Endothelial cell of umbilical vein (primary cell): ENCODE results near the gene HNRNPC. TPM values are rescaled to one million over a fixed set of nuclear protein-coding genes. Genes with fewer than 3 reads are reported as not detected.

Experiments used
- BruUV-seq: library from RNA; stranded (reverse); fragments of 400-500 nt; replicated peaks from 2 replicates; lab custom pipeline; 2021; lab: Mats Ljungman, UMichigan
- CTCF ChIA-PET: fragments of 300-600, 350-600 bp; sonication (Branson Sonifier 250); formaldehyde crosslinking; loops from one replicate; lab custom pipeline; 2021; ENCODE audit warnings: antibody characterized with exemption, inconsistent platforms; lab: Charles Lee
- POLR2A ChIA-PET: fragments of 300-600, 350-600 bp; sonication (Branson Sonifier 250); formaldehyde crosslinking; loops from one replicate; lab custom pipeline; 2021; ENCODE audit warnings: antibody characterized with exemption, inconsistent platforms; lab: Charles Lee
- DNase-seq: peaks from one replicate; pipeline ENCODE4 v3.0.0-alpha.2; 2011; ENCODE audit warnings: low read depth, low spot score
- FAIRE-seq: peaks from 2 replicates; lab custom pipeline; 2011; peaks lifted over from hg19 to GRCh38; lab: Jason Lieb, UNC
- H2AFZ ChIP-seq: 2 replicates; pipeline ENCODE4 v1.6.0; 2012; ENCODE audit warnings: low read depth, low read length, control low read depth, inconsistent platforms
- H3K27ac ChIP-seq: 2 replicates; pipeline ENCODE4 v1.5.1; 2011; ENCODE audit warnings: low read depth, mild to moderate bottlenecking, control low read depth, low read length, moderate library complexity; ENCODE audit not compliant: insufficient read depth
- H3K27me3 ChIP-seq, 2 experiments: 2 replicates each; pipeline versions ENCODE4 v1.6.0 to v1.6.1; 2011; ENCODE audit warnings: low read length in 2 of 2, mixed read lengths in 1 of 2; ENCODE audit not compliant: control insufficient read depth in 2 of 2, insufficient read depth in 2 of 2
- H3K36me3 ChIP-seq, 2 experiments: 2 replicates in 1 of 2; 3 replicates in 1 of 2; pipeline ENCODE4 v1.5.1; 2011; ENCODE audit warnings: low read length in 2 of 2, mild to moderate bottlenecking in 1 of 2, moderate library complexity in 1 of 2; ENCODE audit not compliant: control insufficient read depth in 2 of 2, insufficient read depth in 2 of 2; ENCODE audit errors: extremely low read depth in 1 of 2
- H3K4me1 ChIP-seq: 3 replicates; pipeline ENCODE4 v1.5.1; 2011; ENCODE audit warnings: mild to moderate bottlenecking, low read length; ENCODE audit not compliant: control insufficient read depth, insufficient read depth; ENCODE audit errors: extremely low read depth
- H3K4me2 ChIP-seq: 2 replicates; pipeline ENCODE4 v1.6.1; 2011; ENCODE audit warnings: low read length, control low read depth, mixed read lengths; ENCODE audit not compliant: insufficient read depth
- H3K4me3 ChIP-seq, 3 experiments: fragments of 200-600 bp in 1 of 3; sonication (generic), shearing (Covaris generic) in 1 of 3; replicated peaks in 1 of 3; 2 replicates each; pipeline ENCODE4 v1.5.1; 2011 to 2016; ENCODE audit warnings: control low read depth in 3 of 3, low read length in 3 of 3, mild to moderate bottlenecking in 2 of 3, inconsistent platforms in 1 of 3, low read depth in 1 of 3, moderate library complexity in 1 of 3; ENCODE audit not compliant: insufficient read depth in 1 of 3
- H3K79me2 ChIP-seq: 2 replicates; pipeline ENCODE4 v1.6.0; 2012; ENCODE audit warnings: low read length, inconsistent platforms; ENCODE audit not compliant: control insufficient read depth, insufficient read depth
- H3K9ac ChIP-seq: replicated peaks from 2 replicates; pipeline ENCODE3; 2011; ENCODE audit warnings: low read length, control low read depth; ENCODE audit not compliant: insufficient read depth; ENCODE audit errors: extremely low read depth
- H3K9me1 ChIP-seq: replicated peaks from 3 replicates; pipeline ENCODE4 v1.6.0; 2011; ENCODE audit warnings: mild to moderate bottlenecking, low read length; ENCODE audit not compliant: control insufficient read depth, insufficient read depth; ENCODE audit errors: extremely low read depth
- H3K9me3 ChIP-seq: replicated peaks from 2 replicates; pipeline ENCODE4 v1.5.1; 2012; ENCODE audit warnings: low read length, inconsistent platforms; ENCODE audit not compliant: control insufficient read depth, insufficient read depth
- H4K20me1 ChIP-seq: replicated peaks from 2 replicates; pipeline ENCODE3; 2011; ENCODE audit warnings: mild to moderate bottlenecking, low read length; ENCODE audit not compliant: control insufficient read depth, insufficient read depth; ENCODE audit errors: extremely low read depth
- MYC ChIP-seq: IDR thresholded peaks from one replicate; pipeline ENCODE4 v1.6.1; 2011; ENCODE audit warnings: mild to moderate bottlenecking, low read depth, low read length
- POLR2A ChIP-seq: IDR thresholded peaks from 2 replicates; pipeline ENCODE4 v1.6.1; 2012; ENCODE audit warnings: low read depth, mild to moderate bottlenecking, control low read depth, low read length
- POLR2AphosphoS5 ChIP-seq: IDR thresholded peaks from 2 replicates; pipeline ENCODE4 v1.6.1; 2012; ENCODE audit warnings: low read depth, mild to moderate bottlenecking, control low read depth, low read length, moderate library complexity; ENCODE audit not compliant: insufficient read depth
- dilution Hi-C: fragments of 300-500 bp; cut with MboI; formaldehyde crosslinking; loops from one replicate; pipeline ENCODE4 v1.15.0; 2019; ENCODE audit warnings: low sequenced_read_pairs; ENCODE audit not compliant: extremely low pct_ligation_motif_present
- intact Hi-C: fragments of 100-400 bp; cut with micrococcal nuclease; formaldehyde crosslinking; loops from one replicate; pipeline ENCODE4 v1.10.0; 2022
- polyA plus RNA-seq, 4 experiments: library from polyadenylated mRNA; depleted of rRNA in 3 of 4; stranded (reverse) in 3 of 4; unstranded in 1 of 4; fragments of >200 nt; gene quantifications; 2 replicates each; pipeline versions ENCODE4 v1.2.1 to v1.2.3, GENCODE V29; 2011 to 2012; ENCODE audit warnings: missing spikeins in 1 of 4
- total RNA-seq: library from RNA; stranded (reverse); gene quantifications from 2 replicates; pipeline ENCODE4 v1.2.3, GENCODE V29; 2021
- TF ChIP-seq, protein P1 (sequence below), 2 donors: IDR thresholded peaks; 1 replicate in 1 of 2; 2 replicates in 1 of 2; pipeline ENCODE4 v1.5.1; 2011; ENCODE audit warnings: low read length in 2 of 2, mild to moderate bottlenecking in 2 of 2, moderate library complexity in 2 of 2, control low read depth in 1 of 2, inconsistent platforms in 1 of 2, low read depth in 1 of 2; ENCODE audit not compliant: insufficient read depth in 1 of 2; ENCODE audit errors: extremely low read depth in 1 of 2

HNRNPC gene
- total and polyA plus RNA-seq, 2 donors (not counting 3 experiments of a cell fraction or from before 2014, with no cell fraction given), result 531 to 674 TPM

GRCh38 chr14:21258005-21258888 lies 11.0 kb downstream of the HNRNPC start:
- Histone ChIP-seq H3K36me3 (peaks cover 19 to 45% of the 10 kb centered on the region in 2 experiments), H3K27me3 (no peaks in the 10 kb centered on the region), H3K4me1 (peaks cover 10% of the 10 kb centered on the region), H3K79me2 (peaks cover 98% of the 10 kb centered on the region), H4K20me1 (peaks cover 47% of the 10 kb centered on the region), H3K9ac (no peak overlapping the region), H3K27ac (no peak overlapping the region), H2AFZ (no peak overlapping the region), H3K9me1 (peaks cover 2% of the 10 kb centered on the region), H3K4me2 (no peak overlapping the region), H3K9me3 (no peaks in the 10 kb centered on the region), H3K4me3 (no peak overlapping the region)
- dilution Hi-C loops, result no loop called here
- DNase-seq (no peak), FAIRE-seq (no peak)
- BruUV-seq, result no TSS peak
- CTCF ChIA-PET, result no interaction called here
- POLR2A ChIA-PET, result no interaction called here
- TF ChIP-seq POLR2A, result peak; percentile 30
- TF ChIP-seq POLR2AphosphoS5, result no peak
- TF ChIP-seq, protein P1, sequence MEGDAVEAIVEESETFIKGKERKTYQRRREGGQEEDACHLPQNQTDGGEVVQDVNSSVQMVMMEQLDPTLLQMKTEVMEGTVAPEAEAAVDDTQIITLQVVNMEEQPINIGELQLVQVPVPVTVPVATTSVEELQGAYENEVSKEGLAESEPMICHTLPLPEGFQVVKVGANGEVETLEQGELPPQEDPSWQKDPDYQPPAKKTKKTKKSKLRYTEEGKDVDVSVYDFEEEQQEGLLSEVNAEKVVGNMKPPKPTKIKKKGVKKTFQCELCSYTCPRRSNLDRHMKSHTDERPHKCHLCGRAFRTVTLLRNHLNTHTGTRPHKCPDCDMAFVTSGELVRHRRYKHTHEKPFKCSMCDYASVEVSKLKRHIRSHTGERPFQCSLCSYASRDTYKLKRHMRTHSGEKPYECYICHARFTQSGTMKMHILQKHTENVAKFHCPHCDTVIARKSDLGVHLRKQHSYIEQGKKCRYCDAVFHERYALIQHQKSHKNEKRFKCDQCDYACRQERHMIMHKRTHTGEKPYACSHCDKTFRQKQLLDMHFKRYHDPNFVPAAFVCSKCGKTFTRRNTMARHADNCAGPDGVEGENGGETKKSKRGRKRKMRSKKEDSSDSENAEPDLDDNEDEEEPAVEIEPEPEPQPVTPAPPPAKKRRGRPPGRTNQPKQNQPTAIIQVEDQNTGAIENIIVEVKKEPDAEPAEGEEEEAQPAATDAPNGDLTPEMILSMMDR (IDR thresholded peaks at IDR 0.05; ENCODE audit: extremely low read depth in 1 of 2, insufficient read depth in 1 of 2, low read depth in 1 of 2, low read length in 2 of 2), result no peak
- TF ChIP-seq MYC, result no peak
- intact Hi-C loops, result no loop called here

DNA sequence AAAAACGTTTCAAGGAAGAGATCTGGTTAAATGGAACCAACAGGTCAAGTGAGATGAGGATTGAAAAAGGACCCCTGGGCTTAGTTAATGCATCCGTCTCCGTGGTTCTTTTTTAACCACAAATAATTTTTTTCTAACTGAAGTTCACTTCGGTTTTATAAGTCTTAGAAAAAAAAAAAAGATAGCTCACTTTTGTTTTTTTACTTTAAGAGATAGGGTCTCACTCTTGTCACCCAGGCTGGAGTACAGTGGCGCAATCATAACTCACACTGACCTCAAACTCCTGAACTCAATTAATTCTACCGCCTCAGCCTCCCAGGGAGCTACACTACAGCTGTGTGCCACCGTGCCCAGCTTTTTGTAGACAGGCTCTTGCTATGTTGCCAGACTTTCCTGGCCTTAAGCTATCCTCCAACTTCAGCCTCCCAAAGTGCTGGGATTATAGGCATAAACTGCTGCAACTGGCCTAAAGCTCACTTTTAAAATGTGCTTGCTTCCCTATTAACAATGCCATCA lies 11.8 kb downstream of the HNRNPC start:
- no TSS peak for BruUV-seq
- Histone ChIP-seq H4K20me1 (peaks cover 44% of the 10 kb centered on the region), H3K4me2 (no peak overlapping the region), H3K9me1 (peaks cover 2% of the 10 kb centered on the region), H3K79me2 (peaks cover 98% of the 10 kb centered on the region), H3K9me3 (no peaks in the 10 kb centered on the region), H3K27ac (no peak overlapping the region), H3K27me3 (no peaks in the 10 kb centered on the region), H2AFZ (no peak overlapping the region), H3K36me3 (peaks cover 18 to 49% of the 10 kb centered on the region in 2 experiments), H3K4me3 (no peak overlapping the region), H3K4me1 (peaks cover 4% of the 10 kb centered on the region), H3K9ac (no peak overlapping the region)
- DNase-seq (no peak), FAIRE-seq (no peak)
- ChIA-PET CTCF (no interaction called here), POLR2A (no interaction called here)
- dilution Hi-C loops (no loop called here), intact Hi-C loops (no loop called here)
- TF ChIP-seq POLR2A, result peak; percentile 25
- TF ChIP-seq, protein P1 (IDR thresholded peaks at IDR 0.05; ENCODE audit: extremely low read depth in 1 of 2, insufficient read depth in 1 of 2, low read depth in 1 of 2, low read length in 2 of 2), result no peak
